Hematopoietic multipotent progenitor cell treated with erythropoietin and hydrocortisone succinate and interleukin-3 and kit ligand, for 17 days (in vitro differentiated cells): ENCODE data around the gene CAPN15.

Experiments
- DNase-seq: peaks from one replicate; pipeline ENCODE4 v3.0.0-alpha.2; 2015; ENCODE audit warnings: low spot score

CAPN15 gene

GRCh38 chr16:561957-562938 is 34.7 kb downstream of the CAPN15 start:
- DNase-seq = no peak

GRCh38 chr16:563072-563644 is 35.6 kb downstream of the CAPN15 start:
- DNase-seq = no peak

- no peak for DNase-seq
Observed at GRCh38 chr16:564690-565418, 37.3 kb downstream of the CAPN15 start.

- DNase-seq = peak; percentile 32
Observed at GRCh38 chr16:565419-566330, 38.2 kb downstream of the CAPN15 start.

- peak; percentile 84 for DNase-seq
Observed at GRCh38 chr16:566475-567372, 39.2 kb downstream of the CAPN15 start, which contains the start of gene NHLRC4. TSS of gene NHLRC4 (plus strand) at chr16:567005. CDS start at chr16:568048, 1,043 bp downstream.

GRCh38 chr16:567373-568256 is 40.1 kb downstream of the CAPN15 start:
- DNase-seq = no peak

GRCh38 chr16:568401-569258 is 41.1 kb downstream of the CAPN15 start:
- DNase-seq = peak; percentile 88

- DNase-seq = peak; percentile 59
Observed at GRCh38 chr16:569445-570254, 42.1 kb downstream of the CAPN15 start, which contains the start of gene PIGQ. TSS of gene PIGQ (plus strand) at chr16:569968. CDS start at chr16:574075, 4,107 bp downstream.

GRCh38 chr16:572865-573650 is 45.5 kb downstream of the CAPN15 start:
- no peak for DNase-seq

- DNase-seq = no peak
Observed at GRCh38 chr16:574021-574760, 46.7 kb downstream of the CAPN15 start.

GRCh38 chr16:575354-576196 is 48.1 kb downstream of the CAPN15 start:
- DNase-seq = no peak

- no peak for DNase-seq
Observed at GRCh38 chr16:576197-576822, 48.8 kb downstream of the CAPN15 start.

- DNase-seq = no peak
Observed at GRCh38 chr16:576823-577201, 49.3 kb downstream of the CAPN15 start.

- DNase-seq = no peak
Observed at GRCh38 chr16:577796-578195, 50.3 kb downstream of the CAPN15 start.
